K562 (cell line): ENCODE results near the gene ARSA. TPM values are rescaled to one million over a fixed set of nuclear protein-coding genes. Genes with fewer than 3 reads are reported as not detected.

ENCODE experiments used
- CREB3L1 ChIP-seq: fragments of 450-650 bp; IDR thresholded peaks from 2 replicates; pipeline ENCODE4 v1.6.1; 2014; ENCODE audit warnings: low read depth, mild to moderate bottlenecking, moderate library complexity, borderline replicate concordance
- DEAF1 ChIP-seq: fragments of 450-650 bp; formaldehyde crosslinking; IDR thresholded peaks from 2 replicates; pipeline ENCODE4 v1.4.0; 2020; ENCODE audit warnings: mild to moderate bottlenecking, moderate library complexity
- EZH2 ChIP-seq: IDR thresholded peaks from 2 replicates; pipeline ENCODE4 v1.6.1; 2012; ENCODE audit warnings: low read depth, mild to moderate bottlenecking, inconsistent platforms, low read length, borderline replicate concordance
- FOXP4 ChIP-seq: sonication (generic); formaldehyde crosslinking; IDR thresholded peaks from 2 replicates; pipeline ENCODE4 v1.8.0; 2022; ENCODE audit warnings: mild to moderate bottlenecking, missing genetic modification reagents, borderline replicate concordance
- HMGN3 ChIP-seq: IDR thresholded peaks from 2 replicates; pipeline ENCODE4 v1.6.1; 2011; ENCODE audit warnings: borderline replicate concordance, low read depth, mild to moderate bottlenecking, mixed read lengths, low read length; ENCODE audit not compliant: insufficient read length; ENCODE audit errors: extremely low read depth
- HNRNPK ChIP-seq: fragments of 200-400 bp; formaldehyde crosslinking; IDR thresholded peaks from one replicate; pipeline ENCODE4 v1.6.1; 2018; ENCODE audit warnings: mild to moderate bottlenecking, low read depth, low read length; ENCODE audit not compliant: poor library complexity, severe bottlenecking
- KDM1A ChIP-seq, 2 experiments: fragments of 450-650 bp; IDR thresholded peaks; 2 replicates each; pipeline ENCODE4 v1.6.1; 2016; ENCODE audit warnings: mild to moderate bottlenecking in 2 of 2
- LCOR ChIP-seq: sonication (generic); formaldehyde crosslinking; IDR thresholded peaks from 2 replicates; pipeline ENCODE4 v1.8.0; 2022; ENCODE audit warnings: mild to moderate bottlenecking, missing genetic modification reagents
- MNT ChIP-seq, 2 experiments: fragments of 450-650 bp; conservative IDR thresholded peaks; 2 replicates each; pipeline ENCODE4 v1.6.1; 2017; ENCODE audit warnings: mild to moderate bottlenecking in 2 of 2, moderate library complexity in 2 of 2
- RBM15 ChIP-seq: fragments of 200-400 bp; formaldehyde crosslinking; IDR thresholded peaks from 2 replicates; pipeline ENCODE4 v1.6.1; 2018; ENCODE audit warnings: mild to moderate bottlenecking, low read length, moderate library complexity; ENCODE audit not compliant: insufficient read depth
- SMAD1 ChIP-seq: fragments of 150-350 bp; IDR thresholded peaks from 2 replicates; pipeline ENCODE4 v1.6.1; 2014; ENCODE audit warnings: low read length, low read depth; ENCODE audit not compliant: partially characterized antibody
- SREBF1 ChIP-seq: fragments of 150-350 bp; IDR thresholded peaks from 2 replicates; pipeline ENCODE4 v1.6.1; 2014; ENCODE audit warnings: antibody characterized with exemption, low read depth, low read length, borderline replicate concordance
- SREBF2 ChIP-seq: sonication (generic); formaldehyde crosslinking; IDR thresholded peaks from 2 replicates; pipeline ENCODE4 v1.4.0; 2020; ENCODE audit warnings: mild to moderate bottlenecking, missing genetic modification reagents
- SUPT5H ChIP-seq: fragments of 450-650 bp; IDR thresholded peaks from 2 replicates; pipeline ENCODE4 v1.6.1; 2016
- ZNF507 ChIP-seq: conservative IDR thresholded peaks from 2 replicates; pipeline ENCODE4 v1.6.1; 2017; ENCODE audit warnings: missing genetic modification characterization, missing compliant biosample characterization
- polyA plus RNA-seq, 8 experiments: library from polyadenylated mRNA; depleted of rRNA in 4 of 8; stranded (reverse) in 5 of 8; unstranded in 3 of 8; fragments of >200 nt; fragmentation: Nextera tagmentation in 2 of 8; fragmentation: Illumina TruSeq in 1 of 8; extraction: Ambion mirVana in 2 of 8; extraction: Trizol in 1 of 8; gene quantifications; 2 replicates each; pipeline versions ENCODE4 v1.2.1 to v1.2.3, GENCODE V29; 2011 to 2014; ENCODE audit warnings: inconsistent platforms in 1 of 8, missing spikeins in 1 of 8
- total RNA-seq, 7 experiments: library from RNA; depleted of rRNA in 6 of 7; stranded (reverse); fragments of >200 nt in 6 of 7; fragmentation: Illumina TruSeq in 2 of 7; extraction: Trizol in 2 of 7; gene quantifications; 2 replicates each; pipeline versions ENCODE4 v1.2.1 to v1.2.3, GENCODE V29; 2011 to 2021; ENCODE audit warnings: low replicate concordance in 1 of 7
- TF ChIP-seq, protein P1 (sequence below): fragments of 200-800 bp; sonication (Bioruptor generic); IDR thresholded peaks from 2 replicates; pipeline ENCODE4 v1.6.1; 2017; ENCODE audit warnings: missing genetic modification characterization, missing compliant biosample characterization

Gene ARSA
- total and polyA plus RNA-seq, 9 of the 15 experiments (the other 6 are each of a cell fraction or from before 2014, with no cell fraction given) = 0.32 to 10.9 (median 1.8) TPM; not detected in 1

DNA sequence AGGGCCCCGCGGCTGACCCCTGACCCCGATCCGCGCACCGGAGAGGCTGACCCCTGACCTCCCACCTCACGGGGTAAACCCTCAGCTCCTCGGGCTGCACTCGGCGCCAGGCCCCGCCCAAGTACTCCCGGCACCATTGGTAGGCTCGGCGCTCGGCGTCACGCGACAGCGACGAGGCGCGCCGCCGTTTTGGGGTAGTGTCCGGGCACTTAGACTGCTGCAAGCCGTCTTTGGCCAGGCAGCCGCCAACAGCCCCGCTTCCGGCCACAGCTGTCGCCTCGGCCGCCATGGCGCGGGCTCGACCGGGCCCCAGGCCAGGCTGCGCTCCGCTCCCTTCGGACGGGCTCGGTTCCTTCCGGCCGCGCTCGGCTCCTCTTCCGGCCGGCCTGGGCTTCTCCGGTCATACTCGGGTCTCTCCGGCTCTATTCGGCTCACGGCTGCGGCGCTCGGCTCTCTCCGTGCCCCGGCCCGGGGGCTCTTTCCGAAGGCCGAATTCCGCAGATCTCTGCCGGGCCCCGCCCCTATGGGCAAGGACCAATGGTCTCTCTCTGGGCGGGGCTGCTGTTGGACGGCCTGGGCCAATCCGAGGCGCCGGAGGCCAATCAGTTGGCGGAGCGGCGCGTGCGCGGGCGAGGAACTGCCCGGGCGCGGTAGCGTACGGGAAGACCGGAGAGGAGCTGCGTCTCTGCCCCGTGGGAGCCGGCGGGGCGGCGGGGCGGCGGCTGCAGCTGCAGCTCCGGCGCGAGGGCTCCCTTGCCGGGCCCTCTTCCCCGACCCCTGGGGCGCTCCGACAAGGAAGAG lies 45.3 kb downstream of the ARSA start, which contains the start of gene CHKB (continued):
- TF ChIP-seq SMAD1 (no peak), LCOR (CRISPR knock-in tag) (no peak), HNRNPK (peak; percentile 20), HMGN3 (peak; percentile 29), SREBF2 (CRISPR knock-in tag) (no peak), RBM15 (no peak), FOXP4 (CRISPR knock-in tag) (no peak), ZNF507 (tag) (no peak), SREBF1 (no peak), KDM1A (IDR thresholded peaks at IDR 0.05) (no peak), DEAF1 (peak; percentile 98), MNT (conservative IDR thresholded peaks at IDR 0.05) (no peak; a peak in 1 of 4 replicates), SUPT5H (peak; percentile 77), EZH2 (no peak), CREB3L1 (0 out of 2 replicates have a peak, but pooled peaks have one; percentile 26)
- TF ChIP-seq, protein P1, sequence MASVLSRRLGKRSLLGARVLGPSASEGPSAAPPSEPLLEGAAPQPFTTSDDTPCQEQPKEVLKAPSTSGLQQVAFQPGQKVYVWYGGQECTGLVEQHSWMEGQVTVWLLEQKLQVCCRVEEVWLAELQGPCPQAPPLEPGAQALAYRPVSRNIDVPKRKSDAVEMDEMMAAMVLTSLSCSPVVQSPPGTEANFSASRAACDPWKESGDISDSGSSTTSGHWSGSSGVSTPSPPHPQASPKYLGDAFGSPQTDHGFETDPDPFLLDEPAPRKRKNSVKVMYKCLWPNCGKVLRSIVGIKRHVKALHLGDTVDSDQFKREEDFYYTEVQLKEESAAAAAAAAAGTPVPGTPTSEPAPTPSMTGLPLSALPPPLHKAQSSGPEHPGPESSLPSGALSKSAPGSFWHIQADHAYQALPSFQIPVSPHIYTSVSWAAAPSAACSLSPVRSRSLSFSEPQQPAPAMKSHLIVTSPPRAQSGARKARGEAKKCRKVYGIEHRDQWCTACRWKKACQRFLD (CRISPR knock-in tag) = 0 out of 2 replicates have a peak, but pooled peaks have one; percentile 42
